ENCODE data around the gene ADAM15.

The ADAM15 gene

DNA sequence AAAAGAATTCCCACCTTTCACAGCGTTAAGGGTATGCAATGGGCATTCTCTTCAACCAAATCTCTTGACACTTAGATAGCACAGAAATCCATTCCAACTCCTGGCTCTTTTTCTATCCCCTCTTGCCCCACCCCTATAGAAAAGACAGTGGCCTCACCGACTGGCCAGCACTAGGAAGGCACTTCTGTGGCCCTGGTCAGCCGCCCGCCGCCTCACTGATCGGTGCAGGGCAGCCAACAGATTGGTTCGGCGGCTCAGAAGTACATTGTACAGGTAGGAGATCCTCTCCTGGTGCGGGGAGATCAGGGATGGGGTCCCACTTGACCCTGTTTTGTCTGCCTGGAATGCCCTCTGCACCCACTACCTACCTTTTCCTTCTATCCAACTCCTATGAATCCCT is 26.8 kb upstream of the ADAM15 start:
- Histone ChIP-seq H3K4me1 (ENCODE audit: control insufficient read depth, insufficient read depth, low read length) (peaks cover 10% of the 10 kb centered on the region), H3K9ac (ENCODE audit: low read length) (no peak overlapping the region), H3K9me3 (ENCODE audit: control insufficient read depth, low read length) (no peaks in the 10 kb centered on the region), H3K27me3 (ENCODE audit: control insufficient read depth, insufficient read depth, low read length) (peaks cover 4% of the 10 kb centered on the region), H3K4me3 (ENCODE audit: low read length) (no peak overlapping the region), H3K36me3 (ENCODE audit: control insufficient read depth, insufficient read depth, low read length) (peaks cover 8% of the 10 kb centered on the region)

DNA sequence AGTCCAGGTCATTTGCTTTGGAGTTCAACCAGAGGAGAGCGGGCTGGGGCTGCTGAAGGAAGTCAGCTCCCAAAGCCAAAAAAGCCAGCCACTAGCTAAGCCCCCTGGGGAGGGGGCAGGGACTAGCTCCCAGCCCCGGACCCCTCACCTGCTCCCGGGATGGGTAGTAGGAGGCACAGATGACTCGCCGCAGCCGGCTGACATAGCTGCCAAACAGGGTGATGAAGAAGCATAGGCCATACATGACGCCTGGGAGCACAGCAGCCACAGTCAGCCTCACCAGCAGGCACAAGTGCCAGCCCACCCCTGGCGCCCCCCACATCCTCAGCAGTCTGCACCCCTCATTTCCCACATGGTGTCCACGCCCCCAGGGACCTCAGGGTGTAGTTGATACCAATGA is 25.0 kb upstream of the ADAM15 start:
- Histone ChIP-seq H3K9ac (ENCODE audit: low read length) (no peak overlapping the region), H3K27me3 (ENCODE audit: control insufficient read depth, insufficient read depth, low read length) (peaks cover 6% of the 10 kb centered on the region), H3K9me3 (ENCODE audit: control insufficient read depth, low read length) (no peaks in the 10 kb centered on the region), H3K4me3 (ENCODE audit: low read length) (no peak overlapping the region), H3K36me3 (ENCODE audit: control insufficient read depth, insufficient read depth, low read length) (no peaks in the 10 kb centered on the region), H3K4me1 (ENCODE audit: control insufficient read depth, insufficient read depth, low read length) (peaks cover 10% of the 10 kb centered on the region)

DNA sequence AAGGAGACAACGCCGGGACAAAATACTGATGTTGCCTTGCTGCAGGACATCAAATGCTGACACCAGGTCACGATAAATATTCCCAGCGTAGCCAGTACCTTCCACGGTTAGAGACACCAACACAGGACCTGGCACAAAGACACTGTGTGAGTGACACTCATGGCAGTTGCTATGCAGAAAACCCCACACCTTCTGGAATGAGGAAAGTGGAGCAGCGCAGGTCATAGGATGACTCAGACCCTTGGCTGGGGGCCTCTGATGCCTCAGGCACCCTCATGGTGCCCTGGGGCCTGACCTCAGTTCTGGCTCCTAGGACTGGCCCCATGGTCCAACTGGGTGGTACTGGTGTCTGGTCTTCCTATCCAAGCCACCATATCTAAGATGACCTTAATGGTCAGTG is 24.5 kb upstream of the ADAM15 start:
- Histone ChIP-seq H3K27me3 (ENCODE audit: control insufficient read depth, insufficient read depth, low read length) (peaks cover 6% of the 10 kb centered on the region), H3K9ac (ENCODE audit: low read length) (no peak overlapping the region), H3K9me3 (ENCODE audit: control insufficient read depth, low read length) (no peaks in the 10 kb centered on the region), H3K36me3 (ENCODE audit: control insufficient read depth, insufficient read depth, low read length) (no peaks in the 10 kb centered on the region), H3K4me3 (ENCODE audit: low read length) (no peak overlapping the region), H3K4me1 (ENCODE audit: control insufficient read depth, insufficient read depth, low read length) (peaks cover 10% of the 10 kb centered on the region)

DNA sequence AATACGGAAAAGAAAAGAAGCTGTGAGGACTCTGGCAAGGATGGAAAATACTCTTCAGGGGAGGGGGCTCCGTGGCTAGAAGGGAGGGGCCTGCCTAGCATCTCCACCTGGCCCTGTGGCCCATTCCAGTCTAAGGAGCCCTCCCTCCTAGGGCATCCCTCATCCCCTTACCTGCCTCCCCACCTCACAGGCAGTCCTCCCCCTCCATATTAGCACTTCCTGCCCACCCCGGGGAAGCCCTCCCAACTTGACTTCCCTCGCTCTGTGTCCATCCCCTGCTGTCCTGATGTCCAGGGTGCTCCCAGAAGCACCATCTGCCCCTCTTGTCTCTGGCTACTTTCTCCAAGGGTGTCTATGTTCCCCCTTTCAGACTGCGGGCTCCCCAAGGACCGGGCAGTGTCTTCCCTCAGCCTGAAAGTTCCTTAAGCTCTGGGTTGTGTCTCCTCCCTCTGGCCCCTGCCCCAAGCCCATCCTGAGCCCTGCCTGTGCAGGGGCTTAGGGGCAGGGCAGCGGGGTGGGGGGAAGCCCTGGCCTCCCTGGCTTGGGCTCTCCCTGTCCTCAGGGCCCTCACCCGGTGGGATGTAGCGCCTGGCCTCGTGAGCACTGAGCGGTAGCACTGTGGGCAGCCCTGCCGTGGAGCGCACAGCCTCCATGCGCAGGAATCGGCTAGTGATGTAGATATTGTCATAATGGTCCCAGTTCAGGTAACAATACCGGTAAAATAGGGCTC is 21.4 kb upstream of the ADAM15 start:
- no peaks in the 10 kb centered on the region for H3K4me1 ChIP-seq (ENCODE audit: control insufficient read depth, insufficient read depth, low read length)
- H3K9me3 ChIP-seq (ENCODE audit: control insufficient read depth, low read length), result no peaks in the 10 kb centered on the region
- H3K27me3 ChIP-seq (ENCODE audit: control insufficient read depth, insufficient read depth, low read length), result peaks cover 6% of the 10 kb centered on the region
- H3K9ac ChIP-seq (ENCODE audit: low read length), result no peak overlapping the region
- no peak overlapping the region for H3K4me3 ChIP-seq (ENCODE audit: low read length)
- H3K36me3 ChIP-seq (ENCODE audit: control insufficient read depth, insufficient read depth, low read length), result no peaks in the 10 kb centered on the region

DNA sequence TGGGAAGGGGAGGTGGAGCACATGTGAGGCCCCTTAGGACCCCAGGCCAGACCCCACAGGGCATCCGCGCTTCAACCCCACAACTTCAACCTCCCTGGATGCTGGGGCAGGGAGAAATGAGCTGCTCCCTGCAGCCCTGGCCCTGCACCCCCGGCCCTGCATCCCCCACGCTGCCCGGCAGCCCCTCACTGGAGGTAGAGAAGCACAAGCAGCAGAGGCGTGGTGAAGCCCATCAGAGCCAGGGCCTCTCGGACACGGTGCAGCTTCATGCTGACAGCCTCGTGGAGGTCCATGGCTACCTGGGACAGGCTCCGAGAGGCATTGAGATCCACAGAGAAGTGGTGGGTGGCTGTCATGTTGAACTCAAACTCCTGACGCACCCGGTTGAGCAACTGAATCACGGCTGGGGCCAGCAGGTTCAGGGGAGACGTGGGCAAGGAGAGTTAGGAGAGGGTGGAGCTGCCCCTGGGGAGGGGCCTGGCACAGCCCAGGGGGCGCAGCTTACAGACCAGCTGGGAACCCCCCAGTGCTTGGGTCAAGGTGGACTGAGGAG is 20.8 kb upstream of the ADAM15 start:
- no peak overlapping the region for H3K9ac ChIP-seq (ENCODE audit: low read length)
- no peaks in the 10 kb centered on the region for H3K36me3 ChIP-seq (ENCODE audit: control insufficient read depth, insufficient read depth, low read length)
- H3K9me3 ChIP-seq (ENCODE audit: control insufficient read depth, low read length), result no peaks in the 10 kb centered on the region
- H3K27me3 ChIP-seq (ENCODE audit: control insufficient read depth, insufficient read depth, low read length), result peaks cover 6% of the 10 kb centered on the region
- H3K4me1 ChIP-seq (ENCODE audit: control insufficient read depth, insufficient read depth, low read length), result no peaks in the 10 kb centered on the region
- H3K4me3 ChIP-seq (ENCODE audit: low read length), result no peak overlapping the region

DNA sequence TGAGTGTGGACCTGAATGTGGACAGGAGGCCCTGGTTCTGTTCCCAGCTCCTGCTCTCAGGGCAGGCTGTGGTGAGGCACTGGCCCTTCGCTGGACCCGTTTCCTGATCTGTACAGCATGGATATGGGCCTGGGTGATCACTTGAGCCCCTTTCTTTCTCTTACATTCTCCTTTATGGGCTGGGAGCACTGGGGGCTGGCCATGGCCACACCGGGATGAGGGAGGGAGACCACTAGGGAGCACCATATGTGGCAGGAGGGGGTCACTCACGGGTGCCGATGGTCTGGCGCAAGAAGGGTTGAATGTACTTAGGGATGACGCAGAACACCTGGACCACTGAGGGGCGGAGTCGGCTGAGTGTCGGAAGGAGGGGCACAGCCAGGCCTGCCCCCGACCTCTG is 20.2 kb upstream of the ADAM15 start:
- H3K4me1 ChIP-seq (ENCODE audit: control insufficient read depth, insufficient read depth, low read length), result no peaks in the 10 kb centered on the region
- H3K9ac ChIP-seq (ENCODE audit: low read length), result no peak overlapping the region
- peaks cover 6% of the 10 kb centered on the region for H3K27me3 ChIP-seq (ENCODE audit: control insufficient read depth, insufficient read depth, low read length)
- no peaks in the 10 kb centered on the region for H3K36me3 ChIP-seq (ENCODE audit: control insufficient read depth, insufficient read depth, low read length)
- no peak overlapping the region for H3K4me3 ChIP-seq (ENCODE audit: low read length)
- no peaks in the 10 kb centered on the region for H3K9me3 ChIP-seq (ENCODE audit: control insufficient read depth, low read length)

DNA sequence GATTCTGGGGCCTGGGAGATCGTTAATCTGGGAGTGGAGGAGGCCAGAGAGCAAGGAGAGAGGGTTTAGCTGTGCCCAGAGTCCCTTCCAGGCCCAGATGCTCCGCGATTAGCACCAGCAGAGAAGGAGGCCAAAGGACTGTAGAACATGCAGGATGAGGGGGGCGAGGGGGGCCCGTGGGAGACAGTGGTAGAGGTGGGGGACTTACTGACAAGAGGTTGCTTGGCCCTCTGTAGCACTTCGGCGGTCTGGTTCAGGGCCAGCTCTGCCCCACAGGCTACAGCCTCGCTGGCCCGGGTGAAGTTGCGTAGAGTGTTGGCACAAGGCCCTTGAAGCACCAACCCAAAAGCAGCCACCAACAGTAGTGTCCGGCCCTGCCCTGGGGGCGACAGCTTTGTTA is 18.2 kb upstream of the ADAM15 start:
- Histone ChIP-seq H3K27me3 (ENCODE audit: control insufficient read depth, insufficient read depth, low read length) (peaks cover 6% of the 10 kb centered on the region), H3K36me3 (ENCODE audit: control insufficient read depth, insufficient read depth, low read length) (no peaks in the 10 kb centered on the region), H3K9me3 (ENCODE audit: control insufficient read depth, low read length) (no peaks in the 10 kb centered on the region), H3K4me3 (ENCODE audit: low read length) (no peak overlapping the region), H3K4me1 (ENCODE audit: control insufficient read depth, insufficient read depth, low read length) (peaks cover 5% of the 10 kb centered on the region), H3K9ac (ENCODE audit: low read length) (no peak overlapping the region)

DNA sequence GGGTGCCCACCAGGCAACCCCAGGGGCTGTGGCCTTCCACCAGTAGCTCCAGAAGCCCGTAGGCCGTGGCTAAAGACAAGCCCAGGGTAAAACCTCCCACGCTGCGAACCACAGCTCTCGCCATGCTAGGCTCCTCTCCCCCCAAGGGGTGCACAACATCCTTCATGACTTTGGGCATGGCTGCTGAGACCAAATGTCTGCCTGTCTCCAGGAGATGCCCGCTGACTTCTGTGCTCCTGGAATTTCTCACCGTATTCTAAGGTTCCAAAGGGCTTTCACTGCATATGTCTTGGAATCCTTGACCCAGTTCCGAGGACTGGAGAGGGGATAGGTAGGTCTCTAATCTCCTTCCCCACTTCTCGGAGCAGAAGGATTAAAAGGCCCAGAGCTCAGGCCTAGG is 17.6 kb upstream of the ADAM15 start, which contains the start of the genes DCST1 and DCST2:
TSS of gene DCST1 (plus strand) at position 301 of the 400 bp plus-strand sequence. CDS start 213 bp downstream, outside the sequence.
TSS of gene DCST2 (minus strand) at position 258 of the 400 bp plus-strand sequence. CDS start at position 178, 80 bp downstream.
- Histone ChIP-seq H3K4me3 (ENCODE audit: low read length) (no peak within 1 kb of the TSS), H3K9ac (ENCODE audit: low read length) (no peak within 1 kb of the TSS), H3K9me3 (ENCODE audit: control insufficient read depth, low read length) (no peaks in the 10 kb centered on the region), H3K27me3 (ENCODE audit: control insufficient read depth, insufficient read depth, low read length) (peaks cover 6% of the 10 kb centered on the region), H3K4me1 (ENCODE audit: control insufficient read depth, insufficient read depth, low read length) (peaks cover 12% of the 10 kb centered on the region), H3K36me3 (ENCODE audit: control insufficient read depth, insufficient read depth, low read length) (no peaks in the 10 kb centered on the region)

DNA sequence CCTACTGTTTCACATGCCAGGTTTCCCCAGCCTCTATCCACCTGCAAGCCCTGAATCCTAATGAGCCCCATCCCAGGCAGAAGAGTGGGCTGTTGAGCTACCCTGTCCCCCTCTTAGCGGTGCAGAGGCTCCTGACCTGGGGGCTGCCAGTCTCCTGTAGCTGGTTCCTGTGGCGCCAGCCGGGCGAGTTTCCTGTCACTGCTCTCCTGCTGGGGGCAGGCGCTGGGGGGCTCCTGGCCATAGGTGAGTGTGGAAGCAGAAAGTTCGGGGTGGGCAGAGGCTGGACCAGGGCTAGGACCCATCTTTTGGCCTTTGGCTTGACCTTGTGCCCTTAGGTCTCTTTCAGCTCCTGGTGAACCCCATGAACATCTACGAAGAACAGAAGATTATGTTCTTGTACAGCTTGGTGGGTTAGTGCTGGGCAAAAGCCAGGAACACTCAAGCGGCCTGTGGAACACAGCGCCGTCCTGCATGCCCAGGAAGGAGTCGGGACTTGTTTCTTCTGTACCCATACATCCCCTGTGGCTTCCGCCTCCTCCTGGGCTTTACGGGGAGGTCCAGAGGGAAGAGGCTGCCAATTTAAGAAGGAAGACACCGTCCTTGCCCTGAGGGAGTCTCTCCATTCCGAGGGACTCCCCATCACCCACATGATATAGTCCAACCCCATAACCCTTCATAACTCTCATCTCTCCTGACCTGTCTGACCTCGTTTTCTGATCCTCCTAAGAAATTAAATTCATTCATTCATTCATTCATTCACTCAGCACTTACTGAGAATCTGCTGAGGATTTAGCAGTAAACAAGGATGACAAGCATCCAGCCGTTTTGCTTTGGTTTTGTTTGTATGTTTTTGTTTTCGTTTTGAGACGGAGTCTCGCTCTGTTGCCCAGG is 16.6 kb upstream of the ADAM15 start:
- no peak overlapping the region for H3K9ac ChIP-seq (ENCODE audit: low read length)
- H3K9me3 ChIP-seq (ENCODE audit: control insufficient read depth, low read length), result no peaks in the 10 kb centered on the region
- H3K4me3 ChIP-seq (ENCODE audit: low read length), result no peak overlapping the region
- peaks cover 22% of the 10 kb centered on the region for H3K4me1 ChIP-seq (ENCODE audit: control insufficient read depth, insufficient read depth, low read length)
- no peaks in the 10 kb centered on the region for H3K27me3 ChIP-seq (ENCODE audit: control insufficient read depth, insufficient read depth, low read length)
- H3K36me3 ChIP-seq (ENCODE audit: control insufficient read depth, insufficient read depth, low read length), result no peaks in the 10 kb centered on the region

DNA sequence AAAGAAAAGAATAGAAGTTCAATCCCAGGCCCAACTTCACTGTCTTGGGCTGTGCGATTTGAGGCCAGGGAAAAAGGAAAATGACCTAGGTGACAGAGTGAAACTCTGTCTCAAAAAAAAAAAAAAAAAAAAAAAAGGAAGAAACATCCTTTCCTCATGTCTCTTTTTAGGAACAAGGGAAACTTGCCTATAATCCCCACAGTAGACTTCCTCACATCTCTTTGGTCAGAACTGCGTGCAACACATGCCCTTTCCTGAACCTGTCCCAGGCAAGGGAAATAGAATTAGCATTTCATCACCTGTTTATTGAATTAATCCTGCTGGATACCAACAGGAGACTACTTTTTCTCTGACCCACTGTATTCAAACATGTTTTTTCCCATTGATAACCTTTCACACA is 15.2 kb upstream of the ADAM15 start:
- Histone ChIP-seq H3K4me1 (ENCODE audit: control insufficient read depth, insufficient read depth, low read length) (peaks cover 22% of the 10 kb centered on the region), H3K27me3 (ENCODE audit: control insufficient read depth, insufficient read depth, low read length) (no peaks in the 10 kb centered on the region), H3K9ac (ENCODE audit: low read length) (no peak overlapping the region), H3K9me3 (ENCODE audit: control insufficient read depth, low read length) (no peaks in the 10 kb centered on the region), H3K4me3 (ENCODE audit: low read length) (no peak overlapping the region), H3K36me3 (ENCODE audit: control insufficient read depth, insufficient read depth, low read length) (no peaks in the 10 kb centered on the region)

DNA sequence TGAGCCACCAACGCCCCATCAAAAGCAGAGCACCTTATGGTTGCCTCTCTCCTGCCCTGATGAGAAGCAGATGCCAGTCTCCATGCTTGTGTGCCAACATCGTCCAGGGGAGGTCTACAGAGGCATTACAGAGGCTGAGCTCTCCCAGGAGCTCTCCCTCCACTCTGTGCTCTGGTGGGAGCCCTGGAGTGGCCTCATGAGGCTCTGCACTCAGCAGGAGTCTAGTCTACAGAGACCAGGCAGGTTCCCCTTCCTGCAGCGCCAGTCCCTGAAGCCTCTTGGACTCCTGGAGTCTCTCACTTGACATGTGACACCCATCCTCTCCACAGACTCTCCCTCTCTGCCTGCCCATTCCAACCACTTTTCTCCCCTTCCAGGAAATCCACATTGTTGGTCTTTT is 14.1 kb upstream of the ADAM15 start:
- Histone ChIP-seq H3K9me3 (ENCODE audit: control insufficient read depth, low read length) (no peaks in the 10 kb centered on the region), H3K36me3 (ENCODE audit: control insufficient read depth, insufficient read depth, low read length) (no peaks in the 10 kb centered on the region), H3K9ac (ENCODE audit: low read length) (no peak overlapping the region), H3K27me3 (ENCODE audit: control insufficient read depth, insufficient read depth, low read length) (no peaks in the 10 kb centered on the region), H3K4me1 (ENCODE audit: control insufficient read depth, insufficient read depth, low read length) (peaks cover 22% of the 10 kb centered on the region), H3K4me3 (ENCODE audit: low read length) (no peak overlapping the region)

DNA sequence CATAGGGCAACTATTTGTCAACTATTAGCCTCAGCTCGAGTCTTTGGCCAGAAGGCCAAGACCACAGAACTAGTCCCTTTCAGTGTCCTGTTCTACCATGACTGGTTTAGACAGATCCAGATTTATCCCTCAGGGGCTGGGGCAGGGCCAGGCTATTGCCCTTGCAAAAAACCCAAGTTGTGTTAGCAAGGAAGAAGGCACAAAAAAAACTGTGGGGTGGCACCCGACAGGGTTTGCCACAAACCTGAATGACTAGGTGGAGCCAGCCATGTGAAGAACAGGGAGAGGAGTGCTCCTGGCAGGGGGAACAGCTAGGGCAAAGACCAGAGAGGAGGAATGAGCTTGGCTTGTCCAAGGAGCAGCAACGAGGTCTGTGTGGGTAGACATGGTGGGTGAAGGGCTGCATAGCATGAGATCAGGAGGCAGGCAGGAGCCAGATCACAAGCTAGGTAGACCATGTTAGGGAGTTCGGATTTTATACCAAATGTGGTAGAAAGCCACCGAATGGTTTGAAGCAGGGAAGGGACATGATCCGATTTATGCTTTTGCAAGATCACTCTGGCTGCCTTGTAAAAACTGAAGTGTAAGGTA is 13.2 kb upstream of the ADAM15 start:
- no peak overlapping the region for H3K9ac ChIP-seq (ENCODE audit: low read length)
- peaks cover 29% of the 10 kb centered on the region for H3K4me1 ChIP-seq (ENCODE audit: control insufficient read depth, insufficient read depth, low read length)
- H3K4me3 ChIP-seq (ENCODE audit: low read length), result no peak overlapping the region
- no peaks in the 10 kb centered on the region for H3K9me3 ChIP-seq (ENCODE audit: control insufficient read depth, low read length)
- H3K27me3 ChIP-seq (ENCODE audit: control insufficient read depth, insufficient read depth, low read length), result no peaks in the 10 kb centered on the region
- H3K36me3 ChIP-seq (ENCODE audit: control insufficient read depth, insufficient read depth, low read length), result no peaks in the 10 kb centered on the region

All from mucosa of stomach (tissue), 1 donor.